H9 (cell line): ENCODE data around the gene ANTXRL. TPM values are rescaled to one million over a fixed set of nuclear protein-coding genes. Genes with fewer than 3 reads are reported as not detected.

Experiments
- DNase-seq: peaks from one replicate; pipeline ENCODE4 v3.0.0-alpha.2; 2017
- H2AFZ ChIP-seq: one replicate; pipeline ENCODE4 v1.6.1; 2013; ENCODE audit warnings: mild to moderate bottlenecking, low read length, control low read depth, moderate library complexity
- H2AK5ac ChIP-seq: 2 replicates; pipeline ENCODE4 v1.6.1; 2013; ENCODE audit warnings: low read length, control low read depth, mixed read lengths; ENCODE audit not compliant: insufficient read length
- H2BK120ac ChIP-seq: one replicate; pipeline ENCODE4 v1.6.1; 2013; ENCODE audit warnings: low read depth, mild to moderate bottlenecking, low read length, control low read depth, inconsistent platforms; ENCODE audit not compliant: poor library complexity, severe bottlenecking
- H2BK12ac ChIP-seq: 2 replicates; pipeline ENCODE4 v1.6.1; 2013; ENCODE audit warnings: low read length, control low read depth, mixed read lengths, low read depth; ENCODE audit not compliant: insufficient read length
- H2BK15ac ChIP-seq: 2 replicates; pipeline ENCODE4 v1.6.1; 2013; ENCODE audit warnings: low read depth, low read length, control low read depth
- H2BK20ac ChIP-seq: one replicate; pipeline ENCODE4 v1.6.1; 2013; ENCODE audit warnings: low read depth, mild to moderate bottlenecking, low read length, control low read depth, inconsistent platforms; ENCODE audit not compliant: poor library complexity, severe bottlenecking
- H2BK5ac ChIP-seq: 2 replicates; pipeline ENCODE4 v1.6.1; 2013; ENCODE audit warnings: low read length, control low read depth, mixed read lengths; ENCODE audit not compliant: insufficient read length
- H3K14ac ChIP-seq: 2 replicates; pipeline ENCODE4 v1.6.1; 2013; ENCODE audit warnings: low read length, control low read depth; ENCODE audit not compliant: insufficient read depth
- H3K18ac ChIP-seq: 2 replicates; pipeline ENCODE4 v1.6.1; 2013; ENCODE audit warnings: low read depth, mild to moderate bottlenecking, mixed read lengths, low read length, control low read depth; ENCODE audit not compliant: insufficient read length
- H3K23ac ChIP-seq: 2 replicates; pipeline ENCODE4 v1.6.1; 2013; ENCODE audit warnings: low read length, control low read depth, mixed read lengths, low read depth; ENCODE audit not compliant: insufficient read length
- H3K23me2 ChIP-seq: 2 replicates; pipeline ENCODE4 v1.6.1; 2013; ENCODE audit warnings: low read depth, mild to moderate bottlenecking, mixed read lengths, low read length, control low read depth; ENCODE audit not compliant: insufficient read length, poor library complexity, severe bottlenecking
- H3K27ac ChIP-seq: 2 replicates; pipeline ENCODE4 v1.5.1; 2013; ENCODE audit warnings: low read length, control low read depth, mixed read lengths, low read depth; ENCODE audit not compliant: insufficient read length
- H3K27me3 ChIP-seq: 2 replicates; pipeline ENCODE4 v1.6.1; 2013; ENCODE audit warnings: low read length, control low read depth, inconsistent platforms; ENCODE audit not compliant: insufficient read depth
- H3K4ac ChIP-seq: 2 replicates; pipeline ENCODE4 v1.6.1; 2013; ENCODE audit warnings: low read depth, mild to moderate bottlenecking, control low read depth, inconsistent platforms, low read length, moderate library complexity
- H3K4me1 ChIP-seq: 2 replicates; pipeline ENCODE4 v1.6.1; 2013; ENCODE audit warnings: low read length, control low read depth, inconsistent platforms; ENCODE audit not compliant: insufficient read depth
- H3K4me2 ChIP-seq: 2 replicates; pipeline ENCODE4 v1.6.1; 2013; ENCODE audit warnings: low read length, control low read depth, mixed read lengths; ENCODE audit not compliant: insufficient read length, insufficient read depth
- H3K56ac ChIP-seq: 2 replicates; pipeline ENCODE4 v1.6.1; 2013; ENCODE audit warnings: low read depth, mild to moderate bottlenecking, mixed read lengths, low read length, control low read depth; ENCODE audit not compliant: insufficient read length
- H3K79me1 ChIP-seq: 2 replicates; pipeline ENCODE4 v1.6.1; 2013; ENCODE audit warnings: low read depth, mild to moderate bottlenecking, moderate library complexity, low read length, control low read depth, inconsistent platforms; ENCODE audit not compliant: insufficient read depth, poor library complexity, severe bottlenecking
- H3K79me2 ChIP-seq: 2 replicates; pipeline ENCODE4 v1.6.1; 2013; ENCODE audit warnings: low read length, control low read depth, inconsistent platforms; ENCODE audit not compliant: insufficient read depth
- H3K9ac ChIP-seq: 2 replicates; pipeline ENCODE4 v1.6.1; 2013; ENCODE audit warnings: low read length, control low read depth, mixed read lengths; ENCODE audit not compliant: insufficient read length; ENCODE audit errors: extremely low read depth
- H3K9me3 ChIP-seq: one replicate; pipeline ENCODE4 v1.6.1; 2013; ENCODE audit warnings: low read depth, low read length, inconsistent platforms; ENCODE audit not compliant: control insufficient read depth
- H3T11ph ChIP-seq: one replicate; pipeline ENCODE4 v1.6.1; 2013; ENCODE audit warnings: mild to moderate bottlenecking, low read length, control low read depth, inconsistent platforms
- H4K20me1 ChIP-seq: one replicate; pipeline ENCODE4 v1.6.1; 2013; ENCODE audit not compliant: control insufficient read depth, insufficient read length, insufficient read depth
- H4K5ac ChIP-seq: 2 replicates; pipeline ENCODE4 v1.6.1; 2013; ENCODE audit warnings: low read depth, mild to moderate bottlenecking, mixed read lengths, low read length, control low read depth; ENCODE audit not compliant: insufficient read length
- H4K8ac ChIP-seq: replicated peaks from 2 replicates; pipeline ENCODE4 v1.6.1; 2013; ENCODE audit warnings: low read length, control low read depth, mixed read lengths, low read depth; ENCODE audit not compliant: insufficient read length
- H4K91ac ChIP-seq: 2 replicates; pipeline ENCODE4 v1.6.1; 2013; ENCODE audit warnings: low read depth, mild to moderate bottlenecking, moderate library complexity, mixed read lengths, low read length, control low read depth; ENCODE audit not compliant: insufficient read length
- H3K27ac Mint-ChIP-seq, 3 experiments: 2 replicates in 2 of 3; 3 replicates in 1 of 3; pipeline ENCODE4 v1.8.0; 2020 to 2021; ENCODE audit warnings: mixed read lengths in 3 of 3, mild to moderate bottlenecking in 1 of 3, moderate library complexity in 1 of 3
- H3K27me3 Mint-ChIP-seq: 2 replicates; pipeline ENCODE4 v1.8.0; 2021; ENCODE audit warnings: low read depth, mild to moderate bottlenecking, moderate library complexity, mixed read lengths
- H3K36me3 Mint-ChIP-seq, 3 experiments: 2 replicates in 2 of 3; 3 replicates in 1 of 3; pipeline ENCODE4 v1.8.0; 2020 to 2021; ENCODE audit warnings: low read depth in 3 of 3, mixed read lengths in 3 of 3; ENCODE audit not compliant: insufficient read depth in 1 of 3
- H3K4me1 Mint-ChIP-seq, 2 experiments: 2 replicates each; pipeline ENCODE4 v1.8.0; 2020; ENCODE audit warnings: mixed read lengths in 2 of 2
- H3K4me3 Mint-ChIP-seq, 2 experiments: 2 replicates in 1 of 2; 3 replicates in 1 of 2; pipeline ENCODE4 v1.8.0; 2020 to 2021; ENCODE audit warnings: mild to moderate bottlenecking in 2 of 2, mixed read lengths in 2 of 2, moderate library complexity in 1 of 2
- H3K9me3 Mint-ChIP-seq, 2 experiments: 2 replicates in 1 of 2; 3 replicates in 1 of 2; pipeline ENCODE4 v1.8.0; 2020; ENCODE audit warnings: mild to moderate bottlenecking in 2 of 2, mixed read lengths in 2 of 2, moderate library complexity in 1 of 2
- CTCF ChIP-seq: fragments of 200-600 bp; sonication (generic); conservative IDR thresholded peaks from 3 replicates; pipeline ENCODE4 v1.8.0; 2021; ENCODE audit warnings: antibody characterized with exemption, mild to moderate bottlenecking
- WGBS: extraction: QIAGEN DNeasy Blood & Tissue Kit; methylation state at CpG from one replicate; pipeline ENCODE4 v1.1.7; 2013; ENCODE audit warnings: missing lambda C conversion rate, low lambda C conversion rate, mixed read lengths; ENCODE audit not compliant: insufficient read length; ENCODE audit errors: extremely low coverage; 5-methylcytosine and 5-hydroxymethylcytosine counted together
- total RNA-seq: library from RNA; stranded (reverse); gene quantifications from 2 replicates; pipeline ENCODE4 v1.2.1, GENCODE V29; 2021

The ANTXRL gene
- total RNA-seq, 1 experiment from 2014 or later: not detected

GRCh38 chr10:46240684-46241565, 45.9 kb upstream of the ANTXRL start:
- H3K27me3 Mint-ChIP-seq: peaks cover 7% of the 10 kb centered on the region; the same call in 1 of the 2 replicates
- no peak overlapping the region for H4K91ac ChIP-seq
- H3K79me1 ChIP-seq: no peaks in the 10 kb centered on the region
- no peak overlapping the region for H2BK12ac ChIP-seq
- no peak overlapping the region; a peak in 1 of 7 replicates for H3K27ac Mint-ChIP-seq
- no peaks in the 10 kb centered on the region for H3K27me3 ChIP-seq
- WGBS: no CpG with 5 or more reads among the region's 2 CpGs
- no peak overlapping the region for H2AFZ ChIP-seq
- no peaks in the 10 kb centered on the region; a peak in 2 of 5 replicates for H3K9me3 Mint-ChIP-seq
- H3K79me2 ChIP-seq: no peaks in the 10 kb centered on the region
- TF ChIP-seq CTCF: no peak
- no peak overlapping the region for H2BK120ac ChIP-seq
- no peaks in the 10 kb centered on the region for H4K20me1 ChIP-seq
- H2AK5ac ChIP-seq: no peak overlapping the region
- H3K14ac ChIP-seq: no peak overlapping the region
- H3K18ac ChIP-seq: no peak overlapping the region
- H3K27ac ChIP-seq: no peak overlapping the region
- H3K4me1 ChIP-seq: no peaks in the 10 kb centered on the region
- H3K56ac ChIP-seq: no peak overlapping the region
- H3K9ac ChIP-seq: no peak overlapping the region
- no peak overlapping the region for H3K4me2 ChIP-seq
- H4K8ac ChIP-seq: no peak overlapping the region
- H3T11ph ChIP-seq: no peak overlapping the region
- no peak overlapping the region for H2BK15ac ChIP-seq
- no peak overlapping the region for H2BK5ac ChIP-seq
- no peaks in the 10 kb centered on the region for H3K4me1 Mint-ChIP-seq
- peak; percentile 13 for DNase-seq
- H3K9me3 ChIP-seq: no peaks in the 10 kb centered on the region
- no peaks in the 10 kb centered on the region for H3K23me2 ChIP-seq
- H2BK20ac ChIP-seq: no peak overlapping the region
- no peak overlapping the region for H3K4ac ChIP-seq
- H4K5ac ChIP-seq: no peak overlapping the region
- H3K36me3 Mint-ChIP-seq: no peaks in the 10 kb centered on the region; a peak in 1 of 7 replicates
- H3K23ac ChIP-seq: no peak overlapping the region
- no peak overlapping the region for H3K4me3 Mint-ChIP-seq
